Left ventricle myocardium inferior (tissue), 1 donor: Measurements from ENCODE around the gene LAD1. TPM values are rescaled to one million over a fixed set of nuclear protein-coding genes. Genes with fewer than 3 reads are reported as not detected.

Source experiments
- DNase-seq: peaks from one replicate; pipeline ENCODE4 v3.0.0-alpha.2; 2020
- H3K27ac ChIP-seq: fragments of 200-600 bp; replicated peaks from 2 replicates; pipeline ENCODE4 v1.8.0; 2021
- H3K27me3 ChIP-seq: fragments of 200-600 bp; 2 replicates; pipeline ENCODE4 v1.8.0; 2021; ENCODE audit warnings: low read depth
- H3K36me3 ChIP-seq: fragments of 200-600 bp; 2 replicates; pipeline ENCODE4 v1.8.0; 2021
- H3K4me1 ChIP-seq: fragments of 200-600 bp; 2 replicates; pipeline ENCODE4 v1.8.0; 2021
- H3K4me3 ChIP-seq: fragments of 200-600 bp; 2 replicates; pipeline ENCODE4 v1.8.0; 2021; ENCODE audit warnings: mild to moderate bottlenecking, moderate library complexity
- H3K9me3 ChIP-seq: fragments of 200-600 bp; replicated peaks from 2 replicates; pipeline ENCODE4 v1.8.0; 2021
- CTCF ChIP-seq: fragments of 200-600 bp; IDR thresholded peaks from 2 replicates; pipeline ENCODE4 v1.8.0; 2021; ENCODE audit warnings: antibody characterized with exemption, mild to moderate bottlenecking, borderline replicate concordance
- intact Hi-C: fragments of 100-400 bp; cut with micrococcal nuclease; formaldehyde crosslinking; loops from one replicate; pipeline ENCODE4 v1.11.0; 2022
- total RNA-seq: library from RNA; stranded (reverse); fragmentation: NEBNext Ultra II Directional; extraction: Animal tissue kit (Norgen Biotek cat#: 25700); gene quantifications from one replicate; pipeline ENCODE4 v1.2.1, GENCODE V29; 2021
- donor health status: DM: no; HTN: yes; CAD: no; lungs with severe emphysema.

The LAD1 gene
- total RNA-seq, 1 donor from 2014 or later: 2.0 TPM

GRCh38 chr1:201436969-201437368, 37.8 kb upstream of the LAD1 start:
- Histone ChIP-seq H3K27me3 (no peaks in the 10 kb centered on the region), H3K27ac (no peak overlapping the region), H3K9me3 (no peaks in the 10 kb centered on the region), H3K4me1 (peaks cover 12% of the 10 kb centered on the region), H3K4me3 (no peak overlapping the region), H3K36me3 (no peaks in the 10 kb centered on the region)
- intact Hi-C loops: no loop called here
- no peak for DNase-seq
- TF ChIP-seq CTCF: no peak

DNA sequence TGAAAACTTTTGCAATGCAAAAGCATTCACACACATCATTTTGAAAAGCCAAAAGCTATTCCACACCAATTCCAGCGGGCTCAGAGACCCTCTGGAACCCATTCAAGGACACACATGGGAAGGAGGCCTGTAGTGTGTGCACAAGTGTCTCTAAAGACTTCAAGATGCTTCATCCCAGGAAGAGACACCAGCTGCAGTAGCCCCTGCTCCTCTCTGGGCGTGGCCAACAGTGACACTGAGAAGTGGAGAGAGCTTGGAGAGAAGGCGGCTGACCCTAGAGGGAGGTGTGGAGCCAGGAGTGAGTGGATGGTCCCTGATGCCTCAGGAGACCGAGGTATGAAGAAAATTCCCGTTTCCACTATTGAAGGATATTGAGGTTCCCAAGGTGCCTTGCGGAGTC, 37.3 kb upstream of the LAD1 start:
- no peak for TF ChIP-seq CTCF
- Histone ChIP-seq H3K4me1 (peaks cover 12% of the 10 kb centered on the region), H3K27me3 (no peaks in the 10 kb centered on the region), H3K36me3 (no peaks in the 10 kb centered on the region), H3K27ac (no peak overlapping the region), H3K9me3 (no peaks in the 10 kb centered on the region), H3K4me3 (no peak overlapping the region)
- intact Hi-C loops: no loop called here
- DNase-seq: no peak

DNA sequence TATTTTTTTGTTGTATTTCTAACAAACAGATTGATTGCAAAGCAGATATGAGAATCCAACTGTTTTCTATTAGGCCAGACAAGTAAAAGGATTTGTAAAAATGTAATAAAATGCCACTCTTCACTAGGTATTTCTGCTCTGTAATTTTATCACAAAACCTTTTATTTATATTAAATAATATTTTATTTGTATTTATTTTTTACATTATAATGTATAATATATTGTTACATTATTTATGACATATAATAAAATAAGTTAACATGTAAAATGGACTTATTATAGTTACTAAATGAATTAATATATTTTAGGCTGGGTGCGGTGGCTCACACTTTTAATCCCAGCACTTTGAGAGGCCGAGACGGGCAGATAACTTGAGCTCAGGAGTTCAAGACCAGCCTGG, 35.1 kb upstream of the LAD1 start:
- H3K36me3 ChIP-seq: no peaks in the 10 kb centered on the region
- DNase-seq: no peak
- intact Hi-C loops: no loop called here
- no peak overlapping the region for H3K27ac ChIP-seq
- H3K4me3 ChIP-seq: no peak overlapping the region
- no peaks in the 10 kb centered on the region for H3K27me3 ChIP-seq
- H3K9me3 ChIP-seq: no peaks in the 10 kb centered on the region
- H3K4me1 ChIP-seq: peaks cover 12% of the 10 kb centered on the region
- TF ChIP-seq CTCF: no peak

GRCh38 chr1:201433609-201434008, 34.5 kb upstream of the LAD1 start:
- Histone ChIP-seq H3K4me3 (no peak overlapping the region), H3K9me3 (no peaks in the 10 kb centered on the region), H3K27ac (no peak overlapping the region), H3K4me1 (peaks cover 12% of the 10 kb centered on the region), H3K36me3 (no peaks in the 10 kb centered on the region), H3K27me3 (no peaks in the 10 kb centered on the region)
- intact Hi-C loops: no loop called here
- DNase-seq: no peak
- no peak for TF ChIP-seq CTCF

GRCh38 chr1:201430776-201431175, 31.7 kb upstream of the LAD1 start:
- Histone ChIP-seq H3K36me3 (no peaks in the 10 kb centered on the region), H3K4me3 (no peak overlapping the region), H3K9me3 (no peaks in the 10 kb centered on the region), H3K27me3 (no peaks in the 10 kb centered on the region), H3K27ac (no peak overlapping the region), H3K4me1 (peaks cover 15% of the 10 kb centered on the region)
- intact Hi-C loops: no loop called here
- DNase-seq: no peak
- TF ChIP-seq CTCF: no peak
